Ishikawa (cell line): Measurements from ENCODE around the gene ABHD12.

Source experiments
- CEBPB ChIP-seq: IDR thresholded peaks from 2 replicates; pipeline ENCODE4 v1.6.1; 2012
- CREB1 ChIP-seq: IDR thresholded peaks from 2 replicates; pipeline ENCODE4 v1.6.1; 2012; ENCODE audit warnings: low read depth
- EGR1 ChIP-seq: IDR thresholded peaks from 2 replicates; pipeline ENCODE4 v1.6.1; 2012
- EP300 ChIP-seq: IDR thresholded peaks from 2 replicates; pipeline ENCODE4 v1.6.1; 2012; ENCODE audit warnings: borderline replicate concordance
- FOXM1 ChIP-seq: IDR thresholded peaks from 2 replicates; pipeline ENCODE4 v1.6.1; 2012; ENCODE audit warnings: low read depth, borderline replicate concordance
- NFIC ChIP-seq: IDR thresholded peaks from 2 replicates; pipeline ENCODE4 v1.6.1; 2012
- RAD21 ChIP-seq: IDR thresholded peaks from 2 replicates; pipeline ENCODE4 v1.6.1; 2012; ENCODE audit warnings: low read depth
- TAF1 ChIP-seq: IDR thresholded peaks from 2 replicates; pipeline ENCODE4 v1.6.1; 2012; ENCODE audit warnings: low read depth, mild to moderate bottlenecking
- TCF12 ChIP-seq: IDR thresholded peaks from 2 replicates; pipeline ENCODE4 v1.6.1; 2012; ENCODE audit warnings: low read depth
- YY1 ChIP-seq: IDR thresholded peaks from 2 replicates; pipeline ENCODE4 v1.6.1; 2012; ENCODE audit warnings: low read depth
- ZBTB7A ChIP-seq: IDR thresholded peaks from 2 replicates; pipeline ENCODE4 v1.6.1; 2012; ENCODE audit warnings: low read depth
- TF ChIP-seq, protein P1 (sequence below): IDR thresholded peaks from 2 replicates; pipeline ENCODE4 v1.6.1; 2012; ENCODE audit warnings: low read depth, mild to moderate bottlenecking
- TF ChIP-seq, protein P2 (sequence below): IDR thresholded peaks from 2 replicates; pipeline ENCODE4 v1.6.1; 2012

DNA sequence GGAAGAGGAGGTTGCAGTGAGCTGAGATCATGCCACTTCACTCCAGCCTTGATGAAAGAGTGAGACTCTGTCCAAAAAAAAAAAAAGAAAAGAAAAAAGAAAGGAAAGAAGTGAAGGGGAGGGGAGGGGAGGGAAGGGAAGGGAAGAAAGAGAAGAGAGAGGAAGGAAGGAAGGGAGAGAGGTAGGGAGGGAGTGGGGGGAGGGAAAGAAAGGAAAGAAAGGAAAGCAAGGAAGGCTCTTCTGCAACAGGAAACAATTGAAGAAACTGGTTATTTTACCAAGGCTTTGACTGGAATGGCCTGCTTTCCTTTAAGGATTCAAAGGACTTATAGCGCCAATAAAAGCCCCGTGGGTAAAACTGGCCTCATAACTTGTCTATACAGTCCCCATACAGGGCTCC is 64.6 kb downstream of the ABHD12 start:
- TF ChIP-seq CREB1 (no peak), TCF12 (no peak), EP300 (no peak), NFIC (no peak), FOXM1 (no peak), CEBPB (no peak), TAF1 (no peak), YY1 (no peak), RAD21 (no peak), ZBTB7A (no peak), EGR1 (no peak)
- TF ChIP-seq, protein P1, sequence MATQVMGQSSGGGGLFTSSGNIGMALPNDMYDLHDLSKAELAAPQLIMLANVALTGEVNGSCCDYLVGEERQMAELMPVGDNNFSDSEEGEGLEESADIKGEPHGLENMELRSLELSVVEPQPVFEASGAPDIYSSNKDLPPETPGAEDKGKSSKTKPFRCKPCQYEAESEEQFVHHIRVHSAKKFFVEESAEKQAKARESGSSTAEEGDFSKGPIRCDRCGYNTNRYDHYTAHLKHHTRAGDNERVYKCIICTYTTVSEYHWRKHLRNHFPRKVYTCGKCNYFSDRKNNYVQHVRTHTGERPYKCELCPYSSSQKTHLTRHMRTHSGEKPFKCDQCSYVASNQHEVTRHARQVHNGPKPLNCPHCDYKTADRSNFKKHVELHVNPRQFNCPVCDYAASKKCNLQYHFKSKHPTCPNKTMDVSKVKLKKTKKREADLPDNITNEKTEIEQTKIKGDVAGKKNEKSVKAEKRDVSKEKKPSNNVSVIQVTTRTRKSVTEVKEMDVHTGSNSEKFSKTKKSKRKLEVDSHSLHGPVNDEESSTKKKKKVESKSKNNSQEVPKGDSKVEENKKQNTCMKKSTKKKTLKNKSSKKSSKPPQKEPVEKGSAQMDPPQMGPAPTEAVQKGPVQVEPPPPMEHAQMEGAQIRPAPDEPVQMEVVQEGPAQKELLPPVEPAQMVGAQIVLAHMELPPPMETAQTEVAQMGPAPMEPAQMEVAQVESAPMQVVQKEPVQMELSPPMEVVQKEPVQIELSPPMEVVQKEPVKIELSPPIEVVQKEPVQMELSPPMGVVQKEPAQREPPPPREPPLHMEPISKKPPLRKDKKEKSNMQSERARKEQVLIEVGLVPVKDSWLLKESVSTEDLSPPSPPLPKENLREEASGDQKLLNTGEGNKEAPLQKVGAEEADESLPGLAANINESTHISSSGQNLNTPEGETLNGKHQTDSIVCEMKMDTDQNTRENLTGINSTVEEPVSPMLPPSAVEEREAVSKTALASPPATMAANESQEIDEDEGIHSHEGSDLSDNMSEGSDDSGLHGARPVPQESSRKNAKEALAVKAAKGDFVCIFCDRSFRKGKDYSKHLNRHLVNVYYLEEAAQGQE = no peak
- TF ChIP-seq, protein P2, sequence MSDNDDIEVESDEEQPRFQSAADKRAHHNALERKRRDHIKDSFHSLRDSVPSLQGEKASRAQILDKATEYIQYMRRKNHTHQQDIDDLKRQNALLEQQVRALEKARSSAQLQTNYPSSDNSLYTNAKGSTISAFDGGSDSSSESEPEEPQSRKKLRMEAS = no peak
